Measurements from ENCODE around the gene UNC5B. TPM values are rescaled to one million over a fixed set of nuclear protein-coding genes. Genes with fewer than 3 reads are reported as not detected.

Gene UNC5B
- total RNA-seq, 1 donor from 2014 or later, result not detected

DNA sequence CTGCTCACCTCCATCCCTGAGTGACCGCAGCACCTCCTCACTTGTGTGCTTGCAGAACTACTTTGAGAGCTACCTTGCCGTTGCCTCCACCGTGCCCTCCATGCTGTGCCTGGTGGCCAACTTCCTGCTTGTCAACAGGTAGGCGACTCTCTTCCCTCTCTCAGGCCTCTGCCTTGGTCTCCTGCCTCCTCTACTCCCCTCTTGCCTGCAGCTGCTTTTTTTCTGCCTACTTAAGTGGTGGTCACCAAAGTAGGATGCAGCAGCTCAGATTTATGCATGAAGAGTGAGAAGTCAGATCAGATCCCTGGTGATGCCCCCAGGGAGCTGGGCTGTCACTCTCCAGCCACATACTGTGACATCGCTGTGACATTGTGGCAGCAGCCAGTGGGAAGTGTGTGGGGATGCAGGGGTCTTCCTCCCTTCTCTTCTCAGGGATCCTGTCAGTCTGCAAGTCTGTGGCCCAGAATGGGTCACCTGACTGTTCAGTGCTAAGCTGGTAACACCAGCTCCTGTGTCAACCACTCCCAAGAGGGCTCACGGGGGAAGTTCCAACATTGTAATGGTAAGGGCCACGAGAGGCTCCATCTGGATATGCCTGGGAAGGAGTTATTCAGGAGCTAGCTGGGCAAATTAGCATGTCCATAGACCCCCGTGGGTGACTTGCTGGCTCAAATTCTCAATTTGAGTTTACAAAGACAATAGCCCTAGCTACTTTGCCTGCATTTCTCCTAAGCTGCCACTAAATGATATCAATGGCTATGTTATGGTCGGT is 132.0 kb downstream of the UNC5B start:
- Mint-ChIP-seq H3K4me1 (no peaks in the 10 kb centered on the region), H3K27me3 (no peaks in the 10 kb centered on the region), H3K36me3 (ENCODE audit: low read depth) (peaks cover 11% of the 10 kb centered on the region), H3K4me3 (no peak overlapping the region), H3K27ac (no peak overlapping the region), H3K9me3 (no peaks in the 10 kb centered on the region)
- TF ChIP-seq, protein P1, sequence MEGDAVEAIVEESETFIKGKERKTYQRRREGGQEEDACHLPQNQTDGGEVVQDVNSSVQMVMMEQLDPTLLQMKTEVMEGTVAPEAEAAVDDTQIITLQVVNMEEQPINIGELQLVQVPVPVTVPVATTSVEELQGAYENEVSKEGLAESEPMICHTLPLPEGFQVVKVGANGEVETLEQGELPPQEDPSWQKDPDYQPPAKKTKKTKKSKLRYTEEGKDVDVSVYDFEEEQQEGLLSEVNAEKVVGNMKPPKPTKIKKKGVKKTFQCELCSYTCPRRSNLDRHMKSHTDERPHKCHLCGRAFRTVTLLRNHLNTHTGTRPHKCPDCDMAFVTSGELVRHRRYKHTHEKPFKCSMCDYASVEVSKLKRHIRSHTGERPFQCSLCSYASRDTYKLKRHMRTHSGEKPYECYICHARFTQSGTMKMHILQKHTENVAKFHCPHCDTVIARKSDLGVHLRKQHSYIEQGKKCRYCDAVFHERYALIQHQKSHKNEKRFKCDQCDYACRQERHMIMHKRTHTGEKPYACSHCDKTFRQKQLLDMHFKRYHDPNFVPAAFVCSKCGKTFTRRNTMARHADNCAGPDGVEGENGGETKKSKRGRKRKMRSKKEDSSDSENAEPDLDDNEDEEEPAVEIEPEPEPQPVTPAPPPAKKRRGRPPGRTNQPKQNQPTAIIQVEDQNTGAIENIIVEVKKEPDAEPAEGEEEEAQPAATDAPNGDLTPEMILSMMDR (IDR thresholded peaks at IDR 0.05), result no peak
- intact Hi-C loops (cut with micrococcal nuclease), result no loop called here
- DNase-seq, result no peak
- ATAC-seq (ENCODE audit: low read depth), result no peak
- ChIA-PET CTCF (interaction anchor here (1.0 kb wide), 1 partner anchor 40 kb away, joined by 3 read pairs; no protein-coding TSS in a partner anchor), POLR2A (no interaction called here)

DNA sequence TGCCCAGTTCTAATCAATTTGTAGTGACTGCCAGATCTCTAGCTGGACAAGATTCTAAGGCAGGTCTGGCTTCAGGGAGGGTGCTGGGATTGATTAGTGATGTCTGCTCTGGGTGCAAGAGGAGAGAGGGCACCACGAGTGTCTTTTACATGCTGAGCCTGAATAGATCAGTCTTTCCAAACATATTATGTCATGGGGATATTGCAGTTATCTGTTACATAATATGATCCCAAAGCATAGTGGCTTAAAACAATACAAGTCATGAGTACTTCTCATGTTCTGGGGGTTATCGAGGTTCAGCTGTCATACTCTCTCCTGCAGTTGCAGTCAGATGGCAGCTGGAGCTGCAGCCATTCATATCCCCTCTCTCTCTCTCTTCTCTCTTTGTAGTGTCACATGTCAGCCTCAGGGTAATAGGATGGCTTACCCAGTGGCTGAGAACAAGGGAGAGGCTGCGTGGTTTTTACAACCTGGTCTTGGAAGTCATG is 132.7 kb downstream of the UNC5B start:
- intact Hi-C loops (cut with micrococcal nuclease), result no loop called here
- DNase-seq (no peak), ATAC-seq (ENCODE audit: low read depth) (no peak)
- POLR2A ChIA-PET, result no interaction called here
- Mint-ChIP-seq H3K27me3 (no peaks in the 10 kb centered on the region), H3K9me3 (no peaks in the 10 kb centered on the region), H3K36me3 (ENCODE audit: low read depth) (peaks cover 6% of the 10 kb centered on the region), H3K4me1 (no peaks in the 10 kb centered on the region), H3K27ac (no peak overlapping the region), H3K4me3 (no peak overlapping the region)
- TF ChIP-seq, protein P1 (IDR thresholded peaks at IDR 0.05), result no peak
- CTCF ChIA-PET, result no interaction called here

DNA sequence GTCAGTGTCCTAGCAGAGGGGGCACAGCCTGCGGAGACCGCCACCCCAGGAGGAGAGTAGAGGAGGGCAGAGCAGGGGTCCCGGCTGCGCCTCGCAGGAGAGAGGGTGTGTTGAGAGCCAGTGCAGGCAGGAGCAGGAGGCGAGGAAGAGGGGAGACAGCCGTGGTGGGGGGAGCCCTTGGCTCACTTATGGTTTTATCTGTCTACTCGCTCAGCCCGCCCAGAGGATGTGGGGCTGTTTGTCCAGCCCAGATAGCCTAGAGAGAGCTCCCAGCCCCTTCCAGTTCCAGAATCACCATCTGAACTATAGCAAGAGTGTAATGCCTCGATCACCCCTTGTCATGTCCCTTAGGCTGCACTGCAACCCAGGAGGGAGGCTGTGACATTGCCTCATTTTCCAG is 133.3 kb downstream of the UNC5B start:
- H3K36me3 Mint-ChIP-seq (ENCODE audit: low read depth), result peaks cover 1% of the 10 kb centered on the region
- TF ChIP-seq, protein P1 (IDR thresholded peaks at IDR 0.05), result no peak
- H3K27ac Mint-ChIP-seq, result no peak overlapping the region
- ATAC-seq (ENCODE audit: low read depth) (no peak), DNase-seq (no peak)
- H3K4me3 Mint-ChIP-seq, result no peak overlapping the region
- no peaks in the 10 kb centered on the region for H3K27me3 Mint-ChIP-seq
- H3K4me1 Mint-ChIP-seq, result no peaks in the 10 kb centered on the region
- ChIA-PET POLR2A (no interaction called here), CTCF (no interaction called here)
- no peaks in the 10 kb centered on the region for H3K9me3 Mint-ChIP-seq
- intact Hi-C loops (cut with micrococcal nuclease), result no loop called here

DNA sequence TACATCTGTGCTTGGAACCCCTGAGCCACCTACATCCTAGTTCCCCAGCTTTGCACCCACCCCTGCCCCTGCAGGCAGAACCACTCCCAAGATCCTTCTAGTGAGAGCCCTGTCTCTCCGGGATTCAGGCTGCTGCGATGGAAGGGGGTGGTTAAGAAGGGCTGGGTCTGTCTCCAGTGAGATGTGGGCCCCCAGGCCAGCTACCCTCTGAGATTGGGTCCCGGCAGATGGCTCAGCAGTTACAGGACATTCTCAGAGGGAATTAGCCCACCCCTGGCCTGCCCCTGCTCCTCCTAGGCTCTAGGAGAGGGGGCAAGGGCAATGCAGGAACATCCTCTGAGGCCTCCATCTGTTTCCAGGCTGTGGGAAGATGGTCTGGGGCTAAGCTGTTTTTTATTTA is 134.4 kb downstream of the UNC5B start:
- intact Hi-C loops (cut with micrococcal nuclease), result no loop called here
- no peaks in the 10 kb centered on the region for H3K36me3 Mint-ChIP-seq (ENCODE audit: low read depth)
- H3K27me3 Mint-ChIP-seq, result no peaks in the 10 kb centered on the region
- H3K27ac Mint-ChIP-seq, result no peak overlapping the region
- CTCF ChIA-PET, result no interaction called here
- TF ChIP-seq, protein P1 (IDR thresholded peaks at IDR 0.05), result no peak
- H3K4me3 Mint-ChIP-seq, result no peak overlapping the region
- H3K4me1 Mint-ChIP-seq, result no peaks in the 10 kb centered on the region
- ATAC-seq (ENCODE audit: low read depth) (no peak), DNase-seq (no peak)
- POLR2A ChIA-PET, result no interaction called here
- H3K9me3 Mint-ChIP-seq, result no peaks in the 10 kb centered on the region

DNA sequence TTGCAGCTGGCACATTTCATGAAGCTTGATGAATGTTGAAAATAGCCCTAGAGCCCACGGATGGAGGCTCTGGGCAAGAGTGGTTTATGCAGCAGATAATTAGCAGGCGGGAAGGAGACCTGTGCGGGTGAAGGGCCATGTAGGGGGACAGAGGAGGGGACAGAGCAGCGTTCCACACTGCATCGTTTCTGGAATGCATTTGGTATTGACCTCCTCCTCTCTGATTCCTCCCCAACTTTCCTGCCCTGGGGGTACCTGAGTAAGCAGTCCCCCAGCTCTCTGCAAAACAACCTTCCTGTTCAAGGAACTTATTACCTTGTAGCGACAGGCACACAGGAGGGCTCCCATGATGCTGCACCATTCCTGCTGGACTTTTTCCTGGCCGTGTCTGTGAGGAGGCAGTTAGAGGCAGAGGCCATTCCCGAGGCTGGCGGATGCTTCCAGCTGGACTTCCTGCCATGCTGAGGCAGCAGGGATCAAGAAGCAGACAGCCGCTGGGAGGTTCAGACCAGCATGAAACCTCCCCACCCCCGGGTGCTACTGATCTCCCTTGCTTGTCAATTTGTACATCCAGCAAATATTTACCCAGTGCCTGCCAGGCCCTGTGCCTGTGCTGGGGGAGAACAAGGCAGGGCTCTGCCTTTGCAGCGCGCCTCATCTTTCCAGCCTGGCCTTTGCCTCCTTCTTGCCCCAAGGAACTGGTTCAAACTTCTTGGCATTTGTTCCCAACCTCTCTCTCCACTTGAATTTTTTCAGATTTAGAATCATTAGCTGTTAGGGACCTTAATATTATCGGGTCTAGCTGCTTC is 135.4 kb downstream of the UNC5B start:
- no peak for DNase-seq
- Mint-ChIP-seq H3K36me3 (ENCODE audit: low read depth) (peaks cover 4% of the 10 kb centered on the region), H3K27me3 (no peaks in the 10 kb centered on the region), H3K4me3 (no peak overlapping the region), H3K9me3 (no peaks in the 10 kb centered on the region), H3K4me1 (no peaks in the 10 kb centered on the region), H3K27ac (no peak overlapping the region)
- ChIA-PET POLR2A (no interaction called here), CTCF (no interaction called here)
- intact Hi-C loops (cut with micrococcal nuclease), result no loop called here
- TF ChIP-seq, protein P1 (IDR thresholded peaks at IDR 0.05), result no peak
- ATAC-seq (ENCODE audit: low read depth), result no peak

Measured in activated B cell treated with CpG ODN at 0.5 μM for 24 hours (primary cell).